Measurements from ENCODE around the gene PIGL. TPM values are rescaled to one million over a fixed set of nuclear protein-coding genes. Genes with fewer than 3 reads are reported as not detected.

Gene PIGL
- total RNA-seq, 6 experiments from 2014 or later: 12.0 to 15.5 (median 14.9) TPM

GRCh38 chr17:16259926-16260325 lies 42.9 kb downstream of the PIGL start:
- H3K4me3 Mint-ChIP-seq: no peak overlapping the region
- peaks cover 11% of the 10 kb centered on the region for H3K4me1 Mint-ChIP-seq (ENCODE audit: low read depth)
- no peak overlapping the region for H3K27ac Mint-ChIP-seq
- no peaks in the 10 kb centered on the region for H3K27me3 Mint-ChIP-seq (ENCODE audit: insufficient read depth)
- no peak for TF ChIP-seq CTCF (IDR thresholded peaks at IDR 0.05)
- no peaks in the 10 kb centered on the region for H3K36me3 Mint-ChIP-seq (ENCODE audit: low read depth)
- H3K9me3 Mint-ChIP-seq: no peaks in the 10 kb centered on the region
- DNase-seq: no peak

GRCh38 chr17:16261049-16261448 lies 44.0 kb downstream of the PIGL start:
- Mint-ChIP-seq H3K27me3 (ENCODE audit: insufficient read depth) (no peaks in the 10 kb centered on the region; the same call in 1 of the 2 replicates), H3K9me3 (no peaks in the 10 kb centered on the region), H3K4me3 (no peak overlapping the region), H3K27ac (no peak overlapping the region), H3K36me3 (ENCODE audit: low read depth) (no peaks in the 10 kb centered on the region), H3K4me1 (ENCODE audit: low read depth) (peaks cover under 1% of the 10 kb centered on the region; the same call in 1 of the 2 replicates)
- no peak for DNase-seq
- TF ChIP-seq CTCF (IDR thresholded peaks at IDR 0.05): no peak

GRCh38 chr17:16262201-16262600 lies 45.2 kb downstream of the PIGL start:
- DNase-seq: no peak
- H3K4me3 Mint-ChIP-seq: no peak overlapping the region
- H3K4me1 Mint-ChIP-seq (ENCODE audit: low read depth): no peaks in the 10 kb centered on the region; the same call in 1 of the 2 replicates
- H3K27ac Mint-ChIP-seq: no peak overlapping the region
- no peak for TF ChIP-seq CTCF (IDR thresholded peaks at IDR 0.05)
- no peaks in the 10 kb centered on the region for H3K9me3 Mint-ChIP-seq
- H3K27me3 Mint-ChIP-seq (ENCODE audit: insufficient read depth): peaks cover 1% of the 10 kb centered on the region
- no peaks in the 10 kb centered on the region for H3K36me3 Mint-ChIP-seq (ENCODE audit: low read depth)

GRCh38 chr17:16267174-16267573 lies 50.2 kb downstream of the PIGL start:
- H3K9me3 Mint-ChIP-seq: no peaks in the 10 kb centered on the region
- no peak for DNase-seq
- H3K4me3 Mint-ChIP-seq: no peak overlapping the region
- H3K27ac Mint-ChIP-seq: no peak overlapping the region
- H3K36me3 Mint-ChIP-seq (ENCODE audit: low read depth): no peaks in the 10 kb centered on the region
- TF ChIP-seq CTCF (IDR thresholded peaks at IDR 0.05): no peak
- H3K4me1 Mint-ChIP-seq (ENCODE audit: low read depth): peaks cover 24% of the 10 kb centered on the region
- H3K27me3 Mint-ChIP-seq (ENCODE audit: insufficient read depth): peaks cover 1% of the 10 kb centered on the region

GRCh38 chr17:16269658-16270057 lies 52.6 kb downstream of the PIGL start:
- H3K4me3 Mint-ChIP-seq: no peak overlapping the region
- TF ChIP-seq CTCF (IDR thresholded peaks at IDR 0.05): no peak
- peak overlapping the region; percentile 16 for H3K27ac Mint-ChIP-seq
- DNase-seq: peak; percentile 39
- no peaks in the 10 kb centered on the region for H3K9me3 Mint-ChIP-seq
- H3K36me3 Mint-ChIP-seq (ENCODE audit: low read depth): no peaks in the 10 kb centered on the region
- peaks cover 1% of the 10 kb centered on the region for H3K27me3 Mint-ChIP-seq (ENCODE audit: insufficient read depth)
- H3K4me1 Mint-ChIP-seq (ENCODE audit: low read depth): peaks cover 46% of the 10 kb centered on the region

Data from HFFc6 (cell line).